Measurements from ENCODE around the gene SLC2A8. TPM values are rescaled to one million over a fixed set of nuclear protein-coding genes. Genes with fewer than 3 reads are reported as not detected.

SLC2A8 gene
- total RNA-seq, 1 experiment from 2014 or later: 37.4 TPM

GRCh38 chr9:127396808-127397645 is at the start of gene SLC2A8 (continued):
- TF ChIP-seq ATF6 (CRISPR knock-in tag; IDR thresholded peaks at IDR 0.05) (no peak), FOXJ3 (CRISPR knock-in tag; IDR thresholded peaks at IDR 0.05; ENCODE audit: borderline replicate concordance) (no peak), ZMAT4 (CRISPR knock-in tag; IDR thresholded peaks at IDR 0.05) (no peak), IRF1 (CRISPR knock-in tag; IDR thresholded peaks at IDR 0.05) (0 out of 2 replicates have a peak, but pooled peaks have one; percentile 24), ATF2 (CRISPR knock-in tag; IDR thresholded peaks at IDR 0.05; ENCODE audit: borderline replicate concordance, low read depth) (no peak), CTCF (IDR thresholded peaks at IDR 0.05) (no peak), ZNF138 (CRISPR knock-in tag; conservative IDR thresholded peaks at IDR 0.05) (no peak), OVOL2 (CRISPR knock-in tag; IDR thresholded peaks at IDR 0.05; ENCODE audit: borderline replicate concordance) (no peak), ZNF263 (CRISPR knock-in tag; IDR thresholded peaks at IDR 0.05; ENCODE audit: low read depth) (no peak; the same call in 1 of the 2 replicates), SOX15 (CRISPR knock-in tag; IDR thresholded peaks at IDR 0.05) (no peak), HMGA2 (CRISPR knock-in tag; IDR thresholded peaks at IDR 0.05) (no peak), MXD4 (CRISPR knock-in tag; IDR thresholded peaks at IDR 0.05; ENCODE audit: borderline replicate concordance) (no peak), GRHL2 (CRISPR knock-in tag; IDR thresholded peaks at IDR 0.05; ENCODE audit: insufficient replicate concordance, severe bottlenecking) (no peak), TEAD1 (CRISPR knock-in tag; IDR thresholded peaks at IDR 0.05) (peak; percentile 16; the same call in 1 of the 2 replicates), CDX4 (CRISPR knock-in tag; IDR thresholded peaks at IDR 0.05; ENCODE audit: borderline replicate concordance) (no peak), ATF1 (CRISPR knock-in tag; IDR thresholded peaks at IDR 0.05) (0 out of 2 replicates have a peak, but pooled peaks have one; percentile 64), CREB1 (CRISPR knock-in tag; IDR thresholded peaks at IDR 0.05) (no peak), NR3C1 (CRISPR knock-in tag; conservative IDR thresholded peaks at IDR 0.05; ENCODE audit: low read depth) (no peak), ARID4B (CRISPR knock-in tag; IDR thresholded peaks at IDR 0.05; ENCODE audit: borderline replicate concordance) (peak; percentile 74; the same call in 1 of the 2 replicates), AR (CRISPR knock-in tag; IDR thresholded peaks at IDR 0.05) (no peak), E2F1 (CRISPR knock-in tag; IDR thresholded peaks at IDR 0.05) (no peak), ZNF423 (CRISPR knock-in tag; IDR thresholded peaks at IDR 0.05) (no peak)

Data from WTC11 (cell line).